GM19035 (cell line): ENCODE results near the gene CWF19L2.
"Not testable (repeated sequence)": the region's sequence is repeated elsewhere in the genome, so short reads cannot be mapped to it uniquely, and the experiment has no call there.

Experiments used
- ATAC-seq: cut with Tn5 transposase; IDR thresholded peaks from one replicate; pipeline ENCODE4 v1.9.1; 2021; ENCODE audit not compliant: unreplicated experiment

CWF19L2 gene

DNA sequence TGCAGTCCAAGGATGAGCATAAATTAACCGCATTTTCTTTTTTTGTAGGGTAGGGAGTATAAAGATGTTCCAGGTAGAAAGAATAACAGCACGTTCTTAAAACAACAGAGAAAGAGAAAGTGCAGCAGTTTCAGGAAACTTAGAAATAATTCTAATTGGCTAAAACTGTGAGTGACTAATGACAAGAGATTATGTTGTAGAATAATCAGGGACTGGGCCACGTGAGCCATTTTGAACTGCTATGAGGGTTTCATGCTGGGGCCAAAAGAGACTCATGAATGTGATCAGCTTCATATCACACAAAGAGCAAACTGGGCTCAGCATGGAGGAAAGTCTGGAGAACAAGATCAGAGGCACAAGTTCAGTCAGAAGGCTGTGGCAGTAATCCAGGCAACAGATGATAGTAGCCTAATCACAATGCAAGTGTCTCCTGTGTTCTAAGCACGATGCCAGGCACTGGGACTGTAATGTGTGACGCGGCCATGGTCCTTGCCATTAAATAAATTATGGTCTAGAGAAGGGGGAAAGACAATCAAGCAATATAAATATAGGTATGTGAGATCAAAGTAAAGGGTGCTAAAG, 17.9 kb downstream of the CWF19L2 start:
- no peak for ATAC-seq

GRCh38 chr11:107438148-107438547, 19.5 kb downstream of the CWF19L2 start:
- no peak for ATAC-seq

DNA sequence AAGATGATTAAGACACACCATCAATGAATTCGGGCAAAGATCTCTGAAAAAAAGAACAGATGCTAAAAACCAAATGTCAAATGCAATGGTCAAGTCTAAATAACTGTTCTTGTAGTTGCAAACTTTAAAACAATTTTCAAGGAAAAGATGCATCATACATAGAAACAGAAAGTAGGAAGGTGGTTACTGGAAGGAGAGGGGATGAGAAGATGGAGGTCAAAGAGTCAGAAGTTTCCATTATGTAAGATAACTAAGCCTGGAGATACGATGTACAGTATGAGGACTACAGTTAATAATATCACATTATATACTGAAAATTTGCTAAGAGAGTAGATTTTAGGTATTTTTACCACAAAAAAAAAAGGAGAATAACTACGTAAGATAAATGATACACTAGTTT, 27.1 kb downstream of the CWF19L2 start:
- no peak for ATAC-seq

- ATAC-seq = no peak
Measured at GRCh38 chr11:107427569-107428180, 29.9 kb downstream of the CWF19L2 start.

GRCh38 chr11:107413352-107413751, 44.3 kb downstream of the CWF19L2 start:
- ATAC-seq = no peak

GRCh38 chr11:107408762-107409211, 48.8 kb downstream of the CWF19L2 start:
- no peak for ATAC-seq

DNA sequence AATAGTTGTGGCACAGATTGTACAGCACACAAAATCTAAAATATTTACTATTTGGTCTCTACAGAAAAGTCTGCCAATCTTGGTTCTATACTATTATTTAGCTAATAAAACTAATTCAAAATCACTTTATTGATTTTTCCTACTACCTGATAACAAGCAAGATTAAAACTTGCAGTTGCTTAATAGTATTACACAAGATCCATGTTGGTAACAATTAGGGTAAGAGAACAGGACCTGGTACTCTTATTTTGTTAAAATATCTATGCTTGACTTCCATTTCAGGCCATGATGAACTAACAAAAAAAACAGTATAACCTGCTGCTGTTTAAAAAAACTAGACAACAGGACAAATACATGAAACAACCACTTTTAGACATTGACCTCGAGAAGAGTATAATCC, 52.4 kb downstream of the CWF19L2 start:
- ATAC-seq = no peak

DNA sequence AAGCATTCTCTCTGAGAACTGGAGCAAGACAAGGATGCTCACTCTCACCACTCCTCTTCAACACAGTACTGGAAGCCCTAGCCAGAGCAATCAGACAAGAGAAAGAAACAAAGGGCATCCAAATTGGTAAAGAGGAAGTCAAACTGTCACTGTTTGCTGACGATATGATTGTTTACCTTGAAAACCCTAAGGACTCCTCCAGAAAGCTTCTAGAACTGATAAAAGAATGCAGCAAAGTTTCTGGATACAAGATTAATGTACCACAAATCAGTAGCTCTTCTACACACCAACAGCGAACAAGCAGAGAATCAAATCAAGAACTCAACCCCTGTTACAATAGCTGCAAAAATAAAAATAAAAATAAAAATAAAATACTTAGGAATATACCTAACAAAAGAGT, 56.5 kb downstream of the CWF19L2 start:
- not testable (repeated sequence) for ATAC-seq

DNA sequence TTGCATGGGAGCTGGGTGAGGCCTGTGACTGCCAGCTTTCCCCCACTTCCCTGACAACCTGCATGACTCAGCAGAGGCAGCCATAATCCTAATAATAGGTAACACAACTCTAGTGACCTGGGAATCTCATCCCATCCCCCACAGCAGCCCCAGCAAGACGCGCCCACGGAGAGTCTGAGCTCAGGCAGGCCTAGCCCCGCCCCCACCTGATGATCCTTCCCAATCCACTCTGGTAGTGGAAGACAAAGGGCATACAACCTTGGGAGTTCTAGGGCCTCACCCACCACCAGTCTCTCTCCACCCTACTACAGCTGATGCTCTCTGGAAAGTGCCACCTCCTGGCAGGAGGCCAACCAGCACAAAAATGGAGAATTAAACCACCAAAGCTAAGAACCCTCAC, 60.3 kb downstream of the CWF19L2 start:
- ATAC-seq = no peak

- ATAC-seq = no peak
Measured at GRCh38 chr11:107392611-107393010, 65.0 kb downstream of the CWF19L2 start.

DNA sequence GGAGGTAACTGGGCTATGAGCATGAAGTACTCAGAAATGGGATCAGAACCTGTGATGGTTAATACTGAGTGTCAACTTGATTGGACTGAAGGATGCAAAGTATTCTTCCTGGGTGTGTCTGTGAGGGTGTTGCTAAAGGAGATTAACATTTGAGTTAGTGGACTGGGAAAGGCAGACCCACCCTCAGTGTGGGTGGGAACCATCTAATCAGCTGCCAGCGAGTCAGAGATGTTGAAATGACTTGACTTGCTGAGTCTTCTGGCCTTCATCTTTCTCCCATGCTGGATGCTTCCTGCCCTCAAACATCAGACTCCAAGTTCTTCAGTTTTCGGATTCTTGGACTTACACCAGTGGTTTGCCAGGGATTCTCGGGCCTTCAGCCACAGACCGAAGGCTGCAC, 66.9 kb downstream of the CWF19L2 start:
- not testable (repeated sequence) for ATAC-seq

GRCh38 chr11:107387666-107388065, 70.0 kb downstream of the CWF19L2 start:
- no peak for ATAC-seq

GRCh38 chr11:107385361-107385981, 72.2 kb downstream of the CWF19L2 start:
- ATAC-seq = no peak

- ATAC-seq = no peak
Measured at GRCh38 chr11:107384144-107384852, 73.3 kb downstream of the CWF19L2 start.

DNA sequence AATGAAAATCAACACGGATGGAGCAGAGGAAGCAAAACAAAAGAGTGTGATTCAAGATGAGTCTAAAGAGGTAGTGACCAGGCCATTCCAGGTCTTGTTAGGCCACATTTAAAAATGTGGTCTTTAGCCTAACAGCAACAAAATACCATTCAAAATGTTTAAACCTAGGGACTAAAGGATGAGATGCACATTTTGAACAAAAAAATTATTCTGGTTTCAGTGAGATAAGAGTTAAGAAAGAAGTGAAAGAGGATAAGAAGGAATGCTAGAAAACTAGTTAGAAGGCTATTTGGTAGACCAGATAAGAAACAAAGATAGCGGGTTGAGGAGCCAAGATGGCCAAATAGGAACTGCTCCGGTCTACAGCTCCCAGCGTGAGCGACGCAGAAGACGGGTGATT, 85.2 kb downstream of the CWF19L2 start:
- ATAC-seq = no peak

DNA sequence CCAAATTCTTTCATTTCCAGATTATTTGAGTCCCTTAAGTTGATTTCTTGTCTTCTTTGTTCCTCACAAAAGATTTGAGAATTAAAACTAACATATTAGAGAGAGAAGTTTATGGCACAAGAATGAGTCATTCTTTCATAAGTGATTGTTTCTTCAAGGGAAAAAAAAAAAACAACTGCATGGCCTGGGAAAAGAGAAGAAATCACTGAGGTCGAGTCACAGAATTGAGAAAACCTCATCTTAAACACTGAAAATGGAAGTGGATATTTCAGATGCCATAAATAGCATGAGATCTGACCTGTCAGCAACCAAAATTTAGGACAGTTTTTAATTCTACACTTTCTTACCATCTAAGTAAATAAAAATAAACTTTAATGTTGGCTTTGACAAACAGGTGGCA, 87.2 kb downstream of the CWF19L2 start:
- no peak for ATAC-seq

- ATAC-seq = no peak
Measured at GRCh38 chr11:107359701-107360100, 97.9 kb downstream of the CWF19L2 start.

GRCh38 chr11:107357877-107358276, 99.7 kb downstream of the CWF19L2 start:
- no peak for ATAC-seq

DNA sequence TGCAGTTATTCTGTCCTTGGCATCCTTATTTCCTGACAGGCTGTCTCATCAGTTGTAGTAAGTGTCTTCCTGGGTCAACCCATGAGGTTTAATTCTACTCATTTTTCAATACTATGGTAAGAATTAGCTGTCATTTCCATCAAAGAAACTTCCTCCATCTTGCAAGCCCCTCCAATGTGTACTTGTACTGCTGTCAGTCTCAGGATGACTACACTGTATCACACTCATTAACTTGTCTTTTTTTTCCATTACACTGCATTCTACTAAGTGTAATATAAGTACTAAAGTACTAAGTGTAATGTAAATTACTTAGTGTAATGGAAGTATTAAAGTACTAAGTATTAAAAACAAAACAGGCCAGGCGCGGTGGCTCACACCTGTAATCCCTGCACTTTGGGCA, 102.8 kb downstream of the CWF19L2 start:
- ATAC-seq = no peak

GRCh38 chr11:107337917-107338316, 119.7 kb downstream of the CWF19L2 start:
- ATAC-seq = peak; percentile 57

DNA sequence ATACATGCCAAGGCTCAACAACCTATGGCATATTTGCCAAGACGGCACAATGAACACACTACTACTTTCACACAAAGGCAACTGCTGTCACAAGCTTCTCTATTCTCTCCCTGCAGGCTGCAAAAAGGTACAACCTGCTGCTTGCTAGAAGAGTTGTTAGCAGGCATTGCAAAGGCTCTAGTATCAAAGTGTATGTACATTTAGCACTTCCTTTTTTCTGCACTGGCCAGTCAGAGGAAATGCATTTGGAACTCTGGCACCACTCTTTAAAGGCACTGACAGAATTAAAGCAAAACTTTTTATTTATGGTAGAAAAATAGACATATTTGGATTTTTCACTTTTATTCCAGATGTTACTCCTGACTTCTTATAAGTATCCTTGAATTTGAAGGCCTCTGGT, 125.9 kb downstream of the CWF19L2 start:
- no peak for ATAC-seq

DNA sequence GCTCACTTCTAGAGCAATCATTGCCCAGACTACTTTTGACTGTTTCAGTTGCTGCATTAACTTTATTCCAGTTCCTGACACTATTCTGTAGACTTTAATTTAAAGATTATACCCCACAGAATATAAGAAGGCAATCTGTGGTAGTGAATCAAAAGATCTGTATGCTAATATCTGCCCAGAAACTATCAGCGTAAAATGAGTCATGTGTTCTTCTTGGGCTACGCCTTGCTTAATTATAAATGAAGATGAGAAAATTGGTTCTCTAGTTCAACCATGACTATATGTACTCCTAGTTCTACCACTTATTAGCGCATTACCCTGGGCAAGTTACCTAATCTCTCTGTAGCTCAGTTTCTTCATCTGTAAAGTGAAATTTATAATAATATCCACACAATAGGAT, 128.5 kb downstream of the CWF19L2 start:
- no peak for ATAC-seq
